ENCODE measurements around the gene OPTC.
A peak's percentile ranks its signal among the peaks of the same experiment; 100 is the strongest.

The OPTC gene

DNA sequence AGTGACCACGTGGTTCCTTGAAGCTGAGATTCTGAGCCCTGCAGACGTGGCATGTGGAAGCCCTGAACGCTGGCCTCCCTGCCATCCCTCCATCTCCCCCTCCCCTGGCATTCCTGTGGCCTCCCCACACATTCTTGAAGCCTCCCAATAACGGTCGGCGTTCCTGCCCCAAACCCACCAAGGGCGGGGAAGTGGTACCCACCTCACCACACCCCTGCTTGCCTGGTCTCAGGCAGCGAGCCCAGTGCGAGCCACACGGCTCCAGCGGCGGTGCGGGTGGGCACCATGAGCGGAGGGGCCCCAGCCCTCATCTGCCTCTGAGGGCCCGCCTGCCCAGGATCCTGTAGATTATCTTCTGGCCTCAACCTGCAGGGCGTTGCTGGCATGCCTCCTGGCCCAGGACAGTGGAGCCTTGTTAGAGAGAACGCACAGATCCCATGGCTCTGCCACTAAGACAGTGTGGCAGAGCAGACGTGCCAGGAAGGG lies 38.9 kb upstream of the OPTC start:
- H3K4me2 ChIP-seq (ENCODE audit: low read depth, low read length, poor library complexity, severe bottlenecking) = peak overlapping the region; percentile 70

DNA sequence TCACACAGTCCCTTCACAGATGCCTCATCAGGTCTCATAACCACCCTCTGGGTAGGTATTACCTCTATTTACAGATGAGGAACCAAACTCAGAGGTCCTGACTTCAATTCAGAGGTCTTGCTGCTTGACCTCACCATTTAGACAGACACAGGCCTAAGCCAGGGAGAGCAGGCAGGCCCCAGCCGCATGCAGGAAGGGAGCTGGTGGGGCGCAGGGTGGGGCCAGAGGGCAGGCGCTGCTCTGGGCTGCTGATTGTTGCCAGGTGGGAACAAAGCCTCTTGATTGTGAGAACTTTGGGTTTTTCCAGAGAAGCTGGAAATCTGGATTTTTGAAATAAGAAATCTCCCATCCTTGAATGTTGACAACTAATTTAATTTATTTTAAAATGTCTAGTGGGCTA lies 38.2 kb upstream of the OPTC start:
- TF ChIP-seq, protein P1, sequence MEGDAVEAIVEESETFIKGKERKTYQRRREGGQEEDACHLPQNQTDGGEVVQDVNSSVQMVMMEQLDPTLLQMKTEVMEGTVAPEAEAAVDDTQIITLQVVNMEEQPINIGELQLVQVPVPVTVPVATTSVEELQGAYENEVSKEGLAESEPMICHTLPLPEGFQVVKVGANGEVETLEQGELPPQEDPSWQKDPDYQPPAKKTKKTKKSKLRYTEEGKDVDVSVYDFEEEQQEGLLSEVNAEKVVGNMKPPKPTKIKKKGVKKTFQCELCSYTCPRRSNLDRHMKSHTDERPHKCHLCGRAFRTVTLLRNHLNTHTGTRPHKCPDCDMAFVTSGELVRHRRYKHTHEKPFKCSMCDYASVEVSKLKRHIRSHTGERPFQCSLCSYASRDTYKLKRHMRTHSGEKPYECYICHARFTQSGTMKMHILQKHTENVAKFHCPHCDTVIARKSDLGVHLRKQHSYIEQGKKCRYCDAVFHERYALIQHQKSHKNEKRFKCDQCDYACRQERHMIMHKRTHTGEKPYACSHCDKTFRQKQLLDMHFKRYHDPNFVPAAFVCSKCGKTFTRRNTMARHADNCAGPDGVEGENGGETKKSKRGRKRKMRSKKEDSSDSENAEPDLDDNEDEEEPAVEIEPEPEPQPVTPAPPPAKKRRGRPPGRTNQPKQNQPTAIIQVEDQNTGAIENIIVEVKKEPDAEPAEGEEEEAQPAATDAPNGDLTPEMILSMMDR (IDR thresholded peaks at IDR 0.05; ENCODE audit: insufficient read depth, low read length, poor library complexity, severe bottlenecking) = no peak
- TF ChIP-seq EZH2phosphoT487 (conservative IDR thresholded peaks at IDR 0.05; ENCODE audit: low read length) = no peak
- Histone ChIP-seq H4K20me1 (ENCODE audit: low read depth, low read length) (no peaks in the 10 kb centered on the region), H3K4me2 (ENCODE audit: low read depth, low read length, poor library complexity, severe bottlenecking) (peak overlapping the region; percentile 70), H3F3A (ENCODE audit: insufficient read depth) (peaks cover 86% of the 10 kb centered on the region), H3K4me3 (ENCODE audit: insufficient read depth, low read length, poor library complexity, severe bottlenecking) (no peak overlapping the region), H3K79me2 (ENCODE audit: insufficient read depth, low read length) (no peaks in the 10 kb centered on the region), H3K36me3 (ENCODE audit: low read length) (no peaks in the 10 kb centered on the region), H3K9me3 (ENCODE audit: insufficient read depth, low read length) (no peaks in the 10 kb centered on the region), H2AFZ (ENCODE audit: low read depth, low read length, severe bottlenecking) (no peak overlapping the region), H3K27ac (ENCODE audit: low read depth, low read length) (peak overlapping the region; percentile 99), H3K9me2 (replicated peaks; ENCODE audit: insufficient read depth, low read length) (no peaks in the 10 kb centered on the region), H3K9ac (ENCODE audit: low read length) (peak overlapping the region; percentile 62), H3K27me3 (ENCODE audit: low read length) (no peaks in the 10 kb centered on the region)

More for the DNA sequence above, 38.9 kb upstream of the OPTC start:
- Histone ChIP-seq H3K27me3 (ENCODE audit: low read length) (no peaks in the 10 kb centered on the region), H2AFZ (ENCODE audit: low read depth, low read length, severe bottlenecking) (no peak overlapping the region), H3K79me2 (ENCODE audit: insufficient read depth, low read length) (no peaks in the 10 kb centered on the region), H3F3A (ENCODE audit: insufficient read depth) (peaks cover 80% of the 10 kb centered on the region), H4K20me1 (ENCODE audit: low read depth, low read length) (no peaks in the 10 kb centered on the region), H3K9ac (ENCODE audit: low read length) (peak overlapping the region; percentile 62), H3K9me2 (replicated peaks; ENCODE audit: insufficient read depth, low read length) (no peaks in the 10 kb centered on the region), H3K27ac (ENCODE audit: low read depth, low read length) (peak overlapping the region; percentile 99), H3K4me3 (ENCODE audit: insufficient read depth, low read length, poor library complexity, severe bottlenecking) (no peak overlapping the region), H3K9me3 (ENCODE audit: insufficient read depth, low read length) (no peaks in the 10 kb centered on the region), H3K36me3 (ENCODE audit: low read length) (no peaks in the 10 kb centered on the region)
- TF ChIP-seq EZH2phosphoT487 (conservative IDR thresholded peaks at IDR 0.05; ENCODE audit: low read length) = no peak
- TF ChIP-seq, protein P1 (IDR thresholded peaks at IDR 0.05; ENCODE audit: insufficient read depth, low read length, poor library complexity, severe bottlenecking) = no peak

DNA sequence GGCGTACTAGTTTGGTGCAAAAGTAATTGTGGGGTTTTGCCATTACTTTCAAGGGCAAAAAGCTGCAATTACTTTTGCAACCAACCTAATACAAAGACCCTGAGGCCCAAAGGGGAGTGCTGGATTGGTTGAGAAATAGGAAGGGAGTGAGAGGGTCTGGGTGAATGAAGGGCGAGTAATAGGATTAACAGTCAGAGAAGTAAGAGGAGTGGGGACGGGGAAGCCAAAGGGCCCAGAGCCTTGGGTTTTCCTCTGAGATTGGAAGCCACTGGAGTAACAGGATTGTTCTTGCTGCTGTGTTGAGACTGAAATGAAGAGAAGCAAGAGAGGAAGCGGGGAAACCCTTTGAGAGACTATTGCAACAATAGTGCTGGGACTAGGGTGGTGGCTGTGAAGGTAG lies 37.4 kb upstream of the OPTC start:
- Histone ChIP-seq H3K9ac (ENCODE audit: low read length) (peak overlapping the region; percentile 62; the same call in 1 of the 2 replicates), H3K79me2 (ENCODE audit: insufficient read depth, low read length) (no peaks in the 10 kb centered on the region)

More for the DNA sequence above, 37.4 kb upstream of the OPTC start:
- H3K9me2 ChIP-seq (replicated peaks; ENCODE audit: insufficient read depth, low read length) = no peaks in the 10 kb centered on the region
- TF ChIP-seq, protein P1 (IDR thresholded peaks at IDR 0.05; ENCODE audit: insufficient read depth, low read length, poor library complexity, severe bottlenecking) = no peak
- TF ChIP-seq EZH2phosphoT487 (conservative IDR thresholded peaks at IDR 0.05; ENCODE audit: low read length) = no peak
- H4K20me1 ChIP-seq (ENCODE audit: low read depth, low read length) = no peaks in the 10 kb centered on the region
- H3K27ac ChIP-seq (ENCODE audit: low read depth, low read length) = peak overlapping the region; percentile 99
- H3K36me3 ChIP-seq (ENCODE audit: low read length) = no peaks in the 10 kb centered on the region
- H3K27me3 ChIP-seq (ENCODE audit: low read length) = no peaks in the 10 kb centered on the region
- no peak overlapping the region for H2AFZ ChIP-seq (ENCODE audit: low read depth, low read length, severe bottlenecking)
- peak overlapping the region; percentile 70 for H3K4me2 ChIP-seq (ENCODE audit: low read depth, low read length, poor library complexity, severe bottlenecking)
- H3F3A ChIP-seq (ENCODE audit: insufficient read depth) = peaks cover 92% of the 10 kb centered on the region
- no peak overlapping the region for H3K4me3 ChIP-seq (ENCODE audit: insufficient read depth, low read length, poor library complexity, severe bottlenecking)
- no peaks in the 10 kb centered on the region for H3K9me3 ChIP-seq (ENCODE audit: insufficient read depth, low read length)

All from SU-DHL-6 (cell line).